ENCODE results near the gene KCNK3.

DNA sequence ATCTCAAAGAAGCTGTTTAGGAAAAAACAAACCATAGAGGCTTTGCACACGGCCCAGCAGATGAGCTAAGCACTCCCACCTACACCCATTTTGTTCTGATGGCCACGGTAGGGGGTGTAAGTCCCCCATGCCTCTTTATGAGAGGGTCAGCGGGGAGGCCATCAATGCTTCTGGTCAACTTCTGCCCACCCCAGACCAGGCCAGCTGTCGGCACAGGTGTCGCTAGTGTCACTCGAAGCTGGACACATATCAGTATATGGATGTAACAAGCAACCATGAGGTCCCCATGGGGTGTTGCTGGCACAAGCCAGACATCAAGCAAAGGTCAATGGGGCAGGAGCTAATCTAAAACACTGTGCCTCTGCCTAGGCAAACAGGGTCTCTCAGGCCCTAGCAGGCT lies 47.8 kb downstream of the KCNK3 start:
- TF ChIP-seq, protein P1, sequence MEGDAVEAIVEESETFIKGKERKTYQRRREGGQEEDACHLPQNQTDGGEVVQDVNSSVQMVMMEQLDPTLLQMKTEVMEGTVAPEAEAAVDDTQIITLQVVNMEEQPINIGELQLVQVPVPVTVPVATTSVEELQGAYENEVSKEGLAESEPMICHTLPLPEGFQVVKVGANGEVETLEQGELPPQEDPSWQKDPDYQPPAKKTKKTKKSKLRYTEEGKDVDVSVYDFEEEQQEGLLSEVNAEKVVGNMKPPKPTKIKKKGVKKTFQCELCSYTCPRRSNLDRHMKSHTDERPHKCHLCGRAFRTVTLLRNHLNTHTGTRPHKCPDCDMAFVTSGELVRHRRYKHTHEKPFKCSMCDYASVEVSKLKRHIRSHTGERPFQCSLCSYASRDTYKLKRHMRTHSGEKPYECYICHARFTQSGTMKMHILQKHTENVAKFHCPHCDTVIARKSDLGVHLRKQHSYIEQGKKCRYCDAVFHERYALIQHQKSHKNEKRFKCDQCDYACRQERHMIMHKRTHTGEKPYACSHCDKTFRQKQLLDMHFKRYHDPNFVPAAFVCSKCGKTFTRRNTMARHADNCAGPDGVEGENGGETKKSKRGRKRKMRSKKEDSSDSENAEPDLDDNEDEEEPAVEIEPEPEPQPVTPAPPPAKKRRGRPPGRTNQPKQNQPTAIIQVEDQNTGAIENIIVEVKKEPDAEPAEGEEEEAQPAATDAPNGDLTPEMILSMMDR (IDR thresholded peaks at IDR 0.05; ENCODE audit: low read length), result no peak
- TF ChIP-seq EZH2 (optimal IDR thresholded peaks at IDR 0.05; ENCODE audit: low read depth, low read length), result no peak
- TF ChIP-seq EZH2phosphoT487 (IDR thresholded peaks at IDR 0.05; ENCODE audit: low read length), result no peak
